Stimulated activated memory B cell treated with anti-CD40 and anti-IgM and Interleukin-4, amounts not matched to agents 10 μg/mL and 1 μg/mL and 100 μg/mL, for 72 hours (primary cell): ENCODE measurements around the gene CASP14.
"Not testable (repeated sequence)": the region's sequence is repeated elsewhere in the genome, so short reads cannot be mapped to it uniquely, and the experiment has no call there.

Experiments
- ATAC-seq: fragments of 150-1000 bp; cut with Tn5 transposase; 2 replicates; pipeline ENCODE4 v1.10.0; 2021
- H3K27ac Mint-ChIP-seq: one replicate; pipeline ENCODE4 v1.8.0; 2022; ENCODE audit warnings: mild to moderate bottlenecking, mixed read lengths
- H3K27me3 Mint-ChIP-seq: one replicate; pipeline ENCODE4 v1.8.0; 2022; ENCODE audit warnings: mixed read lengths
- H3K36me3 Mint-ChIP-seq: one replicate; pipeline ENCODE4 v1.8.0; 2022; ENCODE audit warnings: mixed read lengths
- H3K4me1 Mint-ChIP-seq: one replicate; pipeline ENCODE4 v1.8.0; 2022; ENCODE audit warnings: mixed read lengths
- H3K4me3 Mint-ChIP-seq: one replicate; pipeline ENCODE4 v1.8.0; 2022; ENCODE audit warnings: mild to moderate bottlenecking, moderate library complexity, mixed read lengths
- H3K9me3 Mint-ChIP-seq: one replicate; pipeline ENCODE4 v1.8.0; 2022; ENCODE audit warnings: mixed read lengths

CASP14 gene, protein sequence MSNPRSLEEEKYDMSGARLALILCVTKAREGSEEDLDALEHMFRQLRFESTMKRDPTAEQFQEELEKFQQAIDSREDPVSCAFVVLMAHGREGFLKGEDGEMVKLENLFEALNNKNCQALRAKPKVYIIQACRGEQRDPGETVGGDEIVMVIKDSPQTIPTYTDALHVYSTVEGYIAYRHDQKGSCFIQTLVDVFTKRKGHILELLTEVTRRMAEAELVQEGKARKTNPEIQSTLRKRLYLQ

DNA sequence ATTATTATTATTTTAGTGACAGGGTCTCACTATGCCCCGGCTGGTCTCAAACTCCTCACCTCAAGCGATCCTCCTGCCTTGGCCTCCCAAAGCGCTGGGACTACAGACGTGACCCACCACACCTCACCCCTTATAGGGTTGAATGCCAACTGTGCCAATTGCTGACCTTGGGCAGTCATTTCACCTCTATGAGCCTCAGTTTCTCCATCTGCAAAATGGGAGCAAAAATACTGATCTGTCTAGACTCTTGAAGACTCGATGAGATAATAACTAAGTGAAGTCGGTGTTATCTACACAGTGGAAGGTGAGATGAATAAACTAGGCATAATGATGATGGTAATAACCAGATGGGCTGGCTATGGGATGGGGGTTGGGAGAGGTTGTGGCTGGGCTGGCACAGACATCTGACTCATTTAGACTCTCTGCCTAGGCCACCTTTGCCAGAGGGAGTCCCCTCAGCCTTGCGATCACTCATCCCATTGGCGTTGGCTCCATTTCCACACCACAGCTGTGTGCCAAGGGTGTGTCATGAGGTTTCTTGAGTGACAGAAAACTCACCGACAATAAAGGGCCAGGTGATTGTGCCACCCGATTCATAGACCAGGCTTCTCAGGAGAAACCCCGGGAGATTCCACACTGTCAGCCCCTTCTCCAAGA lies at the start of gene CASP14:
TSS of gene CASP14 (plus strand) at position 596 of the 657 bp plus-strand sequence. CDS start 2,772 bp downstream, outside the sequence.
- Mint-ChIP-seq H3K27me3 (peaks cover 36% of the 10 kb centered on the region), H3K4me3 (no peak within 1 kb of the TSS), H3K27ac (no peak within 1 kb of the TSS), H3K4me1 (no peaks in the 10 kb centered on the region), H3K9me3 (peaks cover 12% of the 10 kb centered on the region), H3K36me3 (no peaks in the 10 kb centered on the region)
- ATAC-seq: no peak

DNA sequence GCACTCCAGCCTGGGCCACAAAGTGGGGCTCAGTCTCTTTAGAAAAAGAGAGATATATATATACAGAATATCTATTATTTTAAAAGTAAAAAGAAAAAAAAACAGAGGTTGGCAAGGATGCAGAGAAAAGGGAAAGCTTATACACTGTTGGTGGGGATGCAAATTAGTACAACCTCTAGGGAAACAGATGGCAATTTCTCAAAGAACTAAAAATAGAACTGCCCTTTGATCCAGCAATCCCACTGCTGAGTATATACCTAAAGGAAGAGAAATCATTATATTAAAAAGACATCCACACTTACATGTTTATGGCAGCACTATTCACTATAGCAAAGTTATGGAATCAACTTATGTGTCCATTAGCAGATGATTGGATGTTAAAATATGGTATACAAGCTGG lies 41.0 kb upstream of the CASP14 start:
- ATAC-seq: no peak
- Mint-ChIP-seq H3K4me1 (no peaks in the 10 kb centered on the region), H3K27ac (no peak overlapping the region)

DNA sequence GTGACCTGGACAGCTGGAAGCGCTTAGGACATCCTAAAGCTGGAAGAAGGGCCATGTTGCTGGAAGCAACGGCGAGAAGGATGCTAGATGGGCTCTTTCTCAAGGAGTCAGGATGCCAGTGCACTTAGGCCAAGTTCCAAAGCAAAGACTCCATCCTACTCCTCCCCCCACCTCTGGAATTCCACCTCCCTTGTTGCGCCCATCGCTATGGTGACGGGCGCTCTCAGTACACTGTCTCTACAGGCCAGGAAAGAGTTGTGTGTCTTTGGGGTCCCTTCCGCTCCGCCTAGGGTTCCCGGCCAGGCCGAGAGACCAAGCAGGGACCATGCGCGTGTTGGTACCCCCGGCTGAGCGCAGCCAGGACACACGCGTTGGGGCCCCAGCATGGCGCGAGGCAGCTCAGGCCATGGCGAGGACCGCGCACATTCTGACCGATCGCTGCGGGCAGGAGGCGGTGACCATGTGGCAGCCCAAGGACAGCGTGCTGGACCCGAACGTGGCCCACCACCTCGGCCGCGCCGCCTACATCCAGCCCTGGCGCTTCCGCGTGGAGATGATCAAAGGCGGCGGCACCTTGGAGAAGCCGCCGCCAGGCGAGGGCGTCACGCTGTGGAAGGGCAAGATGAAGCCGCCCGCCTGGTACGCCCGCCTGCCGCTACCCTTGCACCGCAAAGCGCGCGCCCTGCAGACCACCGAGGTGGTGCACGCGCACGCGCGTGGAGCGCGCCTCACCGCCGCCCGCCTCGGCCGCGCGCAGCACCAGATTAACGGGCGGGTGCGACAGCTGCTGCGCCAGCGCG lies 38.6 kb upstream of the CASP14 start:
- H3K4me1 Mint-ChIP-seq: no peaks in the 10 kb centered on the region
- ATAC-seq: no peak
- no peak overlapping the region for H3K27ac Mint-ChIP-seq
- no peaks in the 10 kb centered on the region for H3K36me3 Mint-ChIP-seq
- H3K9me3 Mint-ChIP-seq: peaks cover 4% of the 10 kb centered on the region
- no peak overlapping the region for H3K4me3 Mint-ChIP-seq
- peaks cover 59% of the 10 kb centered on the region for H3K27me3 Mint-ChIP-seq

More for the DNA sequence above, 41.0 kb upstream of the CASP14 start:
- peaks cover 77% of the 10 kb centered on the region for H3K27me3 Mint-ChIP-seq
- H3K9me3 Mint-ChIP-seq: peaks cover 4% of the 10 kb centered on the region
- no peak overlapping the region for H3K4me3 Mint-ChIP-seq
- no peaks in the 10 kb centered on the region for H3K36me3 Mint-ChIP-seq

DNA sequence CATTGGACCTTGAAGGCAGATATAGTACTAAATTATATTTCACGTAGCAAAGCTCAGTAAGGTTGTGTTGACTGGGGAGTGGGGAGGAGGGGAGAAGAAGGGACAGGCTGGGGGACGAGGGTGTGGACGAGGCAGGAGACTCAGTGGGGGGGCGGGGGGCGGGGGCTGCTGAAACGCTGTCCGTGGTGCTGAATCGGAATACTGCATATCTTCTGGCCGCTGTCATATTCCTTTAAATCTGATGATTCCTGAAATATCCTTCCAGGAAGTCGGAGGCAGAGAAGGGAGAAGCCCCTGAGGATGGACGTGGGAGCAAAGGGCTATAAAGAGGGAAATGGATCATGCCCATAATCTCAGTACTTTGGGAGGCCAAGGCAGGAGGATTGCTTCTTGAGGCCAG lies 34.7 kb upstream of the CASP14 start:
- no peaks in the 10 kb centered on the region for H3K4me1 Mint-ChIP-seq
- no peaks in the 10 kb centered on the region for H3K9me3 Mint-ChIP-seq
- H3K4me3 Mint-ChIP-seq: no peak overlapping the region
- no peak overlapping the region for H3K27ac Mint-ChIP-seq
- no peaks in the 10 kb centered on the region for H3K36me3 Mint-ChIP-seq
- peaks cover 50% of the 10 kb centered on the region for H3K27me3 Mint-ChIP-seq
- no peak for ATAC-seq

DNA sequence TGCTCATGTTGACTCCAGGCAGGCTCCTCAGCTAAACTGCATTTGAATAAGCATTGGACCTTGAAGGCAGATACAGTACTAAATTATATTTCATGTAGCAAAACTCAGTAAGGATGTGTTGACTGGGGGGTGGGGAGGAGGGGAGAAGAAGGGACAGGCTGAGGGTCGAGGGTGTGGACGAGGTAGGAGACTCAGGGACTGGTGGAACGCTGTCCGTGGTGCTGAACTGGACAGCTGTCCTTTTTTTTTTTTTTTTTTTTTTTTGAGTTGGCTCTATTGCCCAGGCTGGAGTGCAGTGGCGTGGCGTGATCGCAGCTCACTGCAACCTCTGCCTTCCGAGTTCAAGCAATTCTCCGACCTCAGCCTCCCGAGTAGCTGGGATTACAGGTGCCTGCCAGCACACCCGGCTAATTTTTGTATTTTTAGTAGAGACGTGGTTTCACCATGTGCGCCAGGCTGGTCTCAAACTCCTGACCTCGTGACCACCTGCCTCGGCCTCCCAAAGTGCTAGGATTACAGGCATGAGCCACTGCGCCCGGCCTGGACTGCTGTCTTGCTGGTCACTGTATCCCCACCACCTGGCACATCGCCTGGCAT lies 33.2 kb upstream of the CASP14 start:
- Mint-ChIP-seq H3K4me1 (no peaks in the 10 kb centered on the region), H3K36me3 (no peaks in the 10 kb centered on the region), H3K4me3 (no peak overlapping the region), H3K27ac (no peak overlapping the region), H3K27me3 (peaks cover 45% of the 10 kb centered on the region), H3K9me3 (no peaks in the 10 kb centered on the region)
- no peak for ATAC-seq

DNA sequence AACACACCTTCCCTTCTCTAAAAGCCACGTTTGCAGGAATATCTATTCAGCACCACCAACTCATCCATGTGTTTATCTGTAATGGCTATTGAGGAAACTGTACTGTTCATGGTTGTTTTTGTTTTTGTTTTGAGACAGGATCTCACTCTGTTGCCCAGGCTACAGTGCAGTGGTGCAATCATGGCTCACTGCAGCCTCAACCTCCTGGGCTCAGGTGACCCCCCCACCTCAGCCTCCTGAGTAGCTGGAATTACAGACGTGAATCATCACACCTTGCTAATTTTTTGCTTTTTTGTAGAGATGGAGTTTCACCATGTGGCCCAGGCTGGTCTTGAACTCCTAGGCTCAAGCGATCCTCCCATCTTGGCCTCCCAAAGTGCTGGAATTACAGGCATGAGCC lies 30.4 kb upstream of the CASP14 start:
- H3K36me3 Mint-ChIP-seq, H3K27ac Mint-ChIP-seq, H3K4me3 Mint-ChIP-seq, ATAC-seq, H3K4me1 Mint-ChIP-seq, H3K9me3 Mint-ChIP-seq: not testable (repeated sequence)
- peaks cover 31% of the 10 kb centered on the region for H3K27me3 Mint-ChIP-seq

DNA sequence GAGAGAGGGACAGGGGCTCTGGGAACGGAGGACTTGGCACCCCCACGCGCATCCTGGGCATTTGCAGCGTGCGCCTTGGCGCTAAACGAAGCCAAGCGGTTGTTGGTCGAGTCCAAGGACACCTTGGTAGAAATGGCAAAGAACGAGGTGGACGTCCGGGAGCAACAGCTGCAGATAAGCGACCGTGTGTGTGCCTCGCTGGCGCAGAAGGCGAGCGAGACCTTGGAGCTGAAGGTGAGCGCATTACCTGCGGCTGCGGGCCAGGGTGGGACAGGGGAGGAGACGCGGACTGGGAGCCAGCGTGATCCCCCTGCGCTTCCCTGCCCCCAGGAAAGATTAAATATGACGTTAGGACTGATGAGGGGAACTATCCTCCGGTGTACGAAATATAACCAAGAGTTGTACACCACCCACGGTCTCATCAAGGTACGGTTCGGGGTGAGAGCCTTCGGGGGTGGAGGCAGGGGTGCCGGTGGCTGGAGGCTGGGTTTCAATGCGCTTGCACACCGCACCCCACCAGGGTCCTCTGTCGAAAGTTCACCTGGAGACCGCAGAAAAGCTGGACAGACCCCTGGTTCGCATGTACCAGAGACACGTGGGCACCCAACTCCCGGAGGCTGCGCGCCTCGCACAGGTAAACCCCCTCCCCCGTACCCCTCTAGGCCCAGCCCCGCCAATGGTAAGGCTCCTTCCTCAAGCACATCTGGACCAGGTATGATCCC lies 27.8 kb upstream of the CASP14 start:
- H3K4me1 Mint-ChIP-seq: peaks cover 7% of the 10 kb centered on the region
- peaks cover 45% of the 10 kb centered on the region for H3K27me3 Mint-ChIP-seq
- H3K27ac Mint-ChIP-seq: no peak overlapping the region
- H3K4me3 Mint-ChIP-seq: no peak overlapping the region
- H3K9me3 Mint-ChIP-seq: no peaks in the 10 kb centered on the region
- H3K36me3 Mint-ChIP-seq: no peaks in the 10 kb centered on the region
- peak; percentile 36 for ATAC-seq

DNA sequence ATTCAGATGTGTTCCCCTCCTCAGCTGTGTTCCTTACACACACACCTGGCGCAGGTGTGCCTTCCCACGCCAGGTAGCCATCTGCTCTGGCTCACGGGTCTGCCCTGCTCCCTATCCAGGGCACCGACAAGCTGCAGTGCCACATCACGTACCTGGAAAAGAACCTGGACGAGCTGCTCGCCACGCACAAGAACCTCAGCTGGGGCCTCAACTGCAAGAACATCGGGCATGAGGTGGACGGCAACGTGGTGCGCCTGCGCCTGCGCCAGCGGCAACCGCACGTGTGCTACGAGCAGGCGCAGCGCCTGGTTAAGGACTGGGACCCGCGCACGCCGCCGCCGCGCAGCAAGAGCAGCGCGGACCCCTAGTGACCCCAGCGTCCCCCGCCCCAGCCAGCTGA lies 26.5 kb upstream of the CASP14 start:
- H3K4me1 Mint-ChIP-seq: peaks cover 7% of the 10 kb centered on the region
- H3K4me3 Mint-ChIP-seq: no peak overlapping the region
- no peaks in the 10 kb centered on the region for H3K9me3 Mint-ChIP-seq
- H3K27me3 Mint-ChIP-seq: peaks cover 38% of the 10 kb centered on the region
- ATAC-seq: no peak
- no peak overlapping the region for H3K27ac Mint-ChIP-seq
- no peaks in the 10 kb centered on the region for H3K36me3 Mint-ChIP-seq

DNA sequence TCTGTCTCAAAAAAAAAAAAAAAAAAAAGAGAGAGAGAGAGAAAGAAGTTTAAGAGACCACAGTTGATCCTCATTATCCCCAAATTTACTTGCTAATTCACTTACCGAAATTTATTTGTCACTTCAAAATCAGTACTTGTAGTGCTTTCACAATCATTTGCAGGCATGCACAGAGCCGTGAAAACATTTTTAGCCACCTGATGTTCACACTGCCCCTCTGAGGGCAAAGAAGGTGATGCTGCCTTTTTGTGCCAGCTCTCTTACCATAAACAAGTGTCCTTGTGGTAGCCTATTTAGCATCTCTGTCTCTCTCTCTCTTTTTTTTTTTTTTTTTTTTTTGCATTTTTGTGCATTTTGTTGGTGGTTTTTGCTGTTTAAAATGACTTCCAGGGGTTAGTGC lies 24.1 kb upstream of the CASP14 start:
- Mint-ChIP-seq H3K36me3 (no peaks in the 10 kb centered on the region), H3K4me3 (no peak overlapping the region), H3K27ac (no peak overlapping the region), H3K9me3 (no peaks in the 10 kb centered on the region), H3K27me3 (peaks cover 42% of the 10 kb centered on the region), H3K4me1 (peaks cover 7% of the 10 kb centered on the region)
- ATAC-seq: no peak

DNA sequence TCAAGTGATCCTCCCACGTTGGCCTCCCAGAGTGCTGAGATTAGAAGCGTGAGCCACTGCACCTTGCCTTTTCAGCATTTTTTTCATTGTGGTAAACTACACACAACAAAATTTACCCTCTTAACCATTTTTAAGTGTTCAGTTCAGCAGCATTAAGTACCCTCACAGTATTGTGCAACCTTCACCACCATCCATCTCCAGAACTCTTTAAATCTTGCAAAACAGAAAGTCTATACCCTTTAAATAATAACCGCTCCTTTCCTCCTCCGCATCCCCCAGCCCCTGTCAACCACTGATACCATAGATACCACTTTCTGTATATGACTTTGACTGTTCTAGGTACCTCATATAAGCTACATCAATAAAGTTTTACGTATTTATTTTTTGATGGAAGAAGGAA lies 20.8 kb upstream of the CASP14 start:
- no peak overlapping the region for H3K4me3 Mint-ChIP-seq
- no peaks in the 10 kb centered on the region for H3K36me3 Mint-ChIP-seq
- no peak overlapping the region for H3K27ac Mint-ChIP-seq
- peaks cover 32% of the 10 kb centered on the region for H3K27me3 Mint-ChIP-seq
- H3K4me1 Mint-ChIP-seq: peaks cover 7% of the 10 kb centered on the region
- H3K9me3 Mint-ChIP-seq: no peaks in the 10 kb centered on the region
- ATAC-seq: no peak

DNA sequence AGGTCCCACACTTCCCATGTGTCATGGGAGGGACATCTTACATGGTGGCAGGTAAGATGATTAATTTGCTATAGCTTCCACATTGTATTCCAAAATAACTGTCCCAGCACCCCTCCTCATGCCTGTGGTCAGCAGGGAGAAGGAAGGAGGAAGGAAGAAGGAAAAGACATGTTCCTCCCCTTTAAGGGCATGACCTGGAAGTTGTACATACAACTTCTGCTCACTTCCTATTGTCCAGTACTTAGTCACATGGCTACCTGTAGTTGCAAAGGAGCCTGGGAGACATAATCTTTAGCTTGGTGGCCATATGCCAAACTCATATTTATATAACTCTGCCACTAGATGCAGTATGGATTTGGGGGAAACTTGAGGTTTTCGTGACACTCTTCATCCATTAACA lies 17.6 kb upstream of the CASP14 start:
- H3K4me1 Mint-ChIP-seq: no peaks in the 10 kb centered on the region
- no peaks in the 10 kb centered on the region for H3K9me3 Mint-ChIP-seq

DNA sequence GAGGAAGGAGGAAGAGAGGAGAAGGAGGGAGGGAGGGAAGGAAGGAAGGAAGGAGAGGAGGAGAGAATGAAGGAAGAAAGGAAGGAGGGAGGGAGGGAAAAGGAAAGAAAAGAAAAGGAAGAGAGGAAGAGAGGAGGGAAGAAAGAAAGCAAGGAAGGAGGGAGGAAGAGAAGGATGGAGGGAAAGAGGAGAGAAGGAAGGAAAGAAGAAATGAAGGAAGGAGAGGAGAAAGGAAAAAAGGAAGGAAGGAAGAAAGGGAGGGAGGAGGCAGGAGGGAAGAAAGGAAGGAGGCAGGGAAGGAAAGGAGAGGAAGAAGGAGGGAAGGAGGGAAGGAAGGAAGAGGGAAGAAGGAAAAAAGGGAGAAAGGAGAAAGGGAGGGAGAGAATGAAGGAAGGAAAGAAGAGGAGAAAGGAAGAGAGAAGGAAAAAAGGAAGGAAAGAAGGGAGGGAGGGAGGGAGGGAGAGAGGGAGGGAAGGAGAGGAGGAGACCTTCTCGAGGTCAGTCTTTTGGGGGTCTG lies 13.4 kb upstream of the CASP14 start:
- no peak overlapping the region for H3K4me3 Mint-ChIP-seq
- ATAC-seq: no peak
- peaks cover 32% of the 10 kb centered on the region for H3K27me3 Mint-ChIP-seq
- no peaks in the 10 kb centered on the region for H3K4me1 Mint-ChIP-seq
- H3K36me3 Mint-ChIP-seq: no peaks in the 10 kb centered on the region
- H3K27ac Mint-ChIP-seq: no peak overlapping the region
- H3K9me3 Mint-ChIP-seq: no peaks in the 10 kb centered on the region

More for the DNA sequence above, 17.6 kb upstream of the CASP14 start:
- Mint-ChIP-seq H3K27me3 (peaks cover 44% of the 10 kb centered on the region), H3K27ac (no peak overlapping the region), H3K36me3 (no peaks in the 10 kb centered on the region), H3K4me3 (no peak overlapping the region)
- no peak for ATAC-seq

DNA sequence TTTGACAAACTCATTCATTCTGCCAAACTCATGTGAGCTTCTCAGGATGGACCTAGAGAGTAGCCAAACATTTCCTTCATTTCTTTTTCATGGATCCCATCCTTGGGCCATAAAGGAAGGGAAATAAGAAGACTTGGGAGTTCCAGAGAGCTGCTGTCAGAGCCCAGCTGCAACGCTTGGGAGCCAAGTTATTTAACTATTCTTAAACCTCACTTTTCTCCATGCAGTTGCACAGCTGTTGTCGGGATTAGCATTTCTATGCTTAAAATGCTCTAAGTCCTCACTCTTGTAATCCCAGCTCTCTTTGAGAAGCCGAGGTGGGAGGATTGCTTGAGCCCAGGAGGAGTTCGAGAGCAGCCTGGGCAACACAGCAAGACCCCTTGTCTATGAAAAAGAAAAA lies 11.7 kb upstream of the CASP14 start:
- Mint-ChIP-seq H3K36me3 (no peaks in the 10 kb centered on the region), H3K4me3 (no peak overlapping the region), H3K4me1 (no peaks in the 10 kb centered on the region), H3K27ac (no peak overlapping the region), H3K27me3 (peaks cover 32% of the 10 kb centered on the region), H3K9me3 (no peaks in the 10 kb centered on the region)
- ATAC-seq: no peak

DNA sequence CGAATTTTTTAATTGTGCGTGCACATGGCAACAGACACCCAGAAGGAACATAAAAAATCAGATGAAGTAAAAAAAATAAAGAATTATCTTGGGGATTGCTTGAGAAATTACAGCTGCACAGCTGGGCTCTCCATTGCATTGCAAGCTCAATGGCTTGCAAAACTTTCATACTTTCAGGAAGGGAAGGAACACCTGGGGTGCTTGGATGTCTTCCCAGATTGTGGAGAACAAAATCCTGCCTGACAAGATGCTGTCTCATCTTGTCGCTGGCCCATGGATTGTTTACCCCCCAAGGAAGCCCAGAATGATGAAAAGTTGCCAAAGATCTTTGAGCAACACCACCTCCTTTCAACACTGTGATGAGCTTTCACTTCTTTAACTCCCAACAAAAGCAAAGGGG lies 11.0 kb upstream of the CASP14 start:
- H3K4me3 Mint-ChIP-seq: no peak overlapping the region
- no peak overlapping the region for H3K27ac Mint-ChIP-seq
- no peaks in the 10 kb centered on the region for H3K9me3 Mint-ChIP-seq
- H3K36me3 Mint-ChIP-seq: no peaks in the 10 kb centered on the region
- no peak for ATAC-seq
- no peaks in the 10 kb centered on the region for H3K4me1 Mint-ChIP-seq
- peaks cover 30% of the 10 kb centered on the region for H3K27me3 Mint-ChIP-seq

DNA sequence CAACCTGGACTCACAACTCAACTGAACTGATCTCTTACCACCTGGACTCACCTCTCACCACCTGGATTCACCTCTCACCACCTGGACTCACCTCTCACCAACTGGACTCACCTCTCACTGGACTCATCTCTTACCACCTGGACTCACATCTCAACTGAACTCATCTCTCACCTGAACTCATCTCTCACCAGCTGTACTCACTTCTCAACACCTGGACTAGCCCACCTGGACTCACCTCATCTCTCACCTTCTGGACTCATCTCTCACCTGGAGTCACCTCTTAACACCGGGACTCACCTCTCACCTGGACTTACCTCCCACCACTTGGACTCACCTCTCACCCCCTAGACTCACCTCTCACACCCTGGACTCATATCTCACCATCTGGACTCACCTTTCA lies 7.3 kb upstream of the CASP14 start:
- Mint-ChIP-seq H3K36me3 (no peaks in the 10 kb centered on the region), H3K27me3 (peaks cover 14% of the 10 kb centered on the region), H3K4me1 (no peaks in the 10 kb centered on the region), H3K27ac (no peak overlapping the region), H3K9me3 (peaks cover 2% of the 10 kb centered on the region), H3K4me3 (no peak overlapping the region)
- peak; percentile 34 for ATAC-seq
